Measurements from ENCODE around the gene SSC4D. TPM values are rescaled to one million over a fixed set of nuclear protein-coding genes. Genes with fewer than 3 reads are reported as not detected.
"Not testable (repeated sequence)": the region's sequence is repeated elsewhere in the genome, so short reads cannot be mapped to it uniquely, and the experiment has no call there.

The SSC4D gene
- total and polyA plus RNA-seq, 2 experiments from 2014 or later: 0.43 to 0.66 TPM

DNA sequence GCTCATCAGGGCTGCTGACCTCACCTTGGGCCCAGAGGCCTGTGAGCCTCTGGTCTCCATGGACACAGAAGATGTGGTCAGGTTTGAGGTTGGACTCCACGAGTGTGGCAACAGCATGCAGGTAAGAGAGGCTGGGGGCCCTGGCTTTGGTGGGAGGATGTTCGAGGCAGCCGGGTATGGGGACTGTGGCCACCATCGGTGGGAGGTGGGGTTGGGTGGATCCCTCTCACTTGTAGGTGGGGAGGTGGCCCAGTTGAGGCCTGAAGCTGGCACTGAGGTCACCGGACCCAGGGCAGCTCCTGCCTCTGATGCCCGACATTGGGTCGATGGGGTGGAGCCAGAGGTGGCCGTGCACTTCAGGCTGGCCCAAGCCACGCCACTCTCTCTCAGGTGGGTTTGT, 15.7 kb upstream of the SSC4D start:
- Histone ChIP-seq H4K20me1 (ENCODE audit: insufficient read depth) (no peaks in the 10 kb centered on the region), H3K27ac (no peak overlapping the region), H3K4me3 (no peak overlapping the region), H3K79me2 (ENCODE audit: insufficient read depth) (no peaks in the 10 kb centered on the region), H3F3A (ENCODE audit: insufficient read depth) (peaks cover 5% of the 10 kb centered on the region; the same call in 1 of the 2 replicates), H3K9me2 (ENCODE audit: insufficient read depth) (no peaks in the 10 kb centered on the region), H2AFZ (no peak overlapping the region), H3K9me3 (ENCODE audit: low read depth) (no peaks in the 10 kb centered on the region), H3K4me1 (ENCODE audit: insufficient read depth) (peaks cover 22% of the 10 kb centered on the region), H3K27me3 (replicated peaks; ENCODE audit: insufficient read depth) (no peaks in the 10 kb centered on the region), H3K9ac (no peak overlapping the region), H3K36me3 (ENCODE audit: low read depth) (no peaks in the 10 kb centered on the region), H3K4me2 (ENCODE audit: unreplicated experiment) (no peak overlapping the region)
- in situ Hi-C loops (cut with MboI): no loop called here
- no peak for DNase-seq
- TF ChIP-seq EZH2phosphoT487 (IDR thresholded peaks at IDR 0.05; ENCODE audit: insufficient read depth, low read depth): no peak
- no peak for TF ChIP-seq EZH2 (IDR thresholded peaks at IDR 0.05; ENCODE audit: insufficient read depth, poor library complexity, severe bottlenecking)
- WGBS, 2 experiments (ENCODE audit: low coverage in 1 of 2, low lambda C conversion rate in 2 of 2, missing lambda C conversion rate in 2 of 2): 93% methylated on average over 8 to 9 of the region's 9 CpGs

DNA sequence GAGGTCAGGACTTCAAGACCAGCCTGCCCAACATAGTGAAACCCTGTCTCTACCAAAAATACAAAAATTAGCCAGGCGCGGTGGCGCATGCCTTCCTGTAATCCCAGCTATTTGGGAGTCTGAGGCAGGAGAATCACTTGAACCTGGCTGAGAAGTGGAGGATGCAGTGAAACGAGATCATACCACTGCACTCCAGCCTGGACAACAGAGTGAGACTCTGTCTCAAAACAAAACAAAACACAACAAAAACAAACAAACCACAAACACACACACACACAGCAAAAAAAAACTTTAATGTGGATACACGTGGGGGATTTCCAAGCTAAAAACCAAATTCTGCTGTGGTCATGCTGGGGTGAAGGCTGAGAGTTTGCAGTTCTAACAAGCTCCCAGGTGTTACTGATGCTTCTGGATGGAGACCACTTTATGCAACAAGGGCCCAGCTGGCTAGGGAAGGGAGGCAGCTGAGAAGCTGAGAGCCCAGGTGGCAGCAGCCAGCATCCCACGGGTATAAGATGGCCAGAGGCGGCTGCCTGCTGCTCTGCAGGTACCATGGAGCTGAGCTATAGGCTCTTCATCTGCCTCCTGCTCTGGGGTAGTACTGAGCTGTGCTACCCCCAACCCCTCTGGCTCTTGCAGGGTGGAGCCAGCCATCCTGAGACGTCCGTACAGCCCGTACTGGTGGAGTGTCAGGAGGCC, 15.1 kb upstream of the SSC4D start, which contains the start of gene ZP3:
Gene ZP3 (plus strand): TSS at position 538 of the 699 bp plus-strand sequence. CDS start 15 bp downstream, at position 553.
- no peak for TF ChIP-seq EZH2phosphoT487 (IDR thresholded peaks at IDR 0.05; ENCODE audit: insufficient read depth, low read depth)
- no peak for TF ChIP-seq EZH2 (IDR thresholded peaks at IDR 0.05; ENCODE audit: insufficient read depth, poor library complexity, severe bottlenecking)
- no peak within 1 kb of the TSS for H3K9ac ChIP-seq
- peaks cover 5% of the 10 kb centered on the region; the same call in 1 of the 2 replicates for H3F3A ChIP-seq (ENCODE audit: insufficient read depth)
- H3K4me1 ChIP-seq (ENCODE audit: insufficient read depth): peaks cover 22% of the 10 kb centered on the region
- H3K79me2 ChIP-seq (ENCODE audit: insufficient read depth): no peaks in the 10 kb centered on the region
- H3K4me3 ChIP-seq: no peak within 1 kb of the TSS
- H4K20me1 ChIP-seq (ENCODE audit: insufficient read depth): no peaks in the 10 kb centered on the region
- no peak for DNase-seq
- H3K36me3 ChIP-seq (ENCODE audit: low read depth): no peaks in the 10 kb centered on the region
- no peak within 1 kb of the TSS for H3K27ac ChIP-seq
- H3K27me3 ChIP-seq (replicated peaks; ENCODE audit: insufficient read depth): no peaks in the 10 kb centered on the region
- in situ Hi-C loops (cut with MboI): no loop called here
- no peaks in the 10 kb centered on the region for H3K9me3 ChIP-seq (ENCODE audit: low read depth)
- no peaks in the 10 kb centered on the region for H3K9me2 ChIP-seq (ENCODE audit: insufficient read depth)
- no peak within 1 kb of the TSS for H2AFZ ChIP-seq
- peak within 1 kb of the TSS; percentile 1 for H3K4me2 ChIP-seq (ENCODE audit: unreplicated experiment)
- WGBS, 2 experiments (ENCODE audit: low coverage in 1 of 2, low lambda C conversion rate in 2 of 2, missing lambda C conversion rate in 2 of 2): 92% methylated on average over 10 of the region's 10 CpGs

DNA sequence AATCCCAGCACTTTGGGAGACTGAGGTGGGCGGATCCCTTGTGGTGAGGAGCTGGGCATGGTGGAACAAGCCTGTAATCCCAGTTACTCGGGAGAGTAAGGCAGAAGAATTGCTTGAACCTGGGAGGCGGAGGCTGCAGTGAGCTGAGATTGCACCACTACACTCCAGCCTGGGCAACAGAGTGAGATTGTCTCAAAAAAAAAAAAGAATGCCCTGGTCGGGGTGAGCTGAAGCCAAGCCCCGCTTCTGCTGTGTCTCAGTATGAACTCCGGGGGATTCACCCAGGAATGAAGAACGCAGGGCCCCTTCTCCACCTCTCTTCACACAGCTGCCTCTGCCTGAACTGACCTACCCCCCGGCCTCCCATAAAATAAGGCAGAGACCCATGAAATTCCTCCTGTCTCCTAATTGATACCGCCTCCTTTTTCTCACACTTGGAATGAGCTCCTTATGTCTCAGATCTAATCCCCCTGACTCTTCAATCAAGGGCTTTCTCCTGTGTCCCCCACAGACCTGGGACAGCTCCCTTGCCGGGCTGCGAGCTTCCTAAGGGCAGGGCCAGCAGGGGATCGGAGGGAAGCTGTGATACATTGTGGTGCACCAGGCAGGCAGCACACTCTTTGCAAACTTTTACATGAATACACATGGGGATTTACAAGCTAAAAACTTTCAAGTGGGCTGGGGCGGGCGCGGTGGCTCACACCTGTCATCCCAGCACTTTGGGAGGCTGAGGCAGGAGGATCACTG, 14.3 kb upstream of the SSC4D start:
- Histone ChIP-seq H2AFZ (no peak overlapping the region), H3K9me3 (ENCODE audit: low read depth) (no peaks in the 10 kb centered on the region), H3K79me2 (ENCODE audit: insufficient read depth) (no peaks in the 10 kb centered on the region), H3K4me1 (ENCODE audit: insufficient read depth) (peaks cover 22% of the 10 kb centered on the region), H3K27me3 (replicated peaks; ENCODE audit: insufficient read depth) (no peaks in the 10 kb centered on the region), H3K36me3 (ENCODE audit: low read depth) (no peaks in the 10 kb centered on the region), H3K4me2 (ENCODE audit: unreplicated experiment) (peak overlapping the region; percentile 1), H3K9ac (no peak overlapping the region), H3K27ac (no peak overlapping the region), H3K4me3 (no peak overlapping the region), H4K20me1 (ENCODE audit: insufficient read depth) (no peaks in the 10 kb centered on the region), H3F3A (ENCODE audit: insufficient read depth) (peaks cover 9% of the 10 kb centered on the region; the same call in 1 of the 2 replicates), H3K9me2 (ENCODE audit: insufficient read depth) (no peaks in the 10 kb centered on the region)
- WGBS, 2 experiments (ENCODE audit: low coverage in 1 of 2, low lambda C conversion rate in 2 of 2, missing lambda C conversion rate in 2 of 2): 59 to 60% methylated on average over 15 of the region's 15 CpGs
- no peak for TF ChIP-seq EZH2 (IDR thresholded peaks at IDR 0.05; ENCODE audit: insufficient read depth, poor library complexity, severe bottlenecking)
- TF ChIP-seq EZH2phosphoT487 (IDR thresholded peaks at IDR 0.05; ENCODE audit: insufficient read depth, low read depth): no peak
- DNase-seq: peak; percentile 24
- in situ Hi-C loops (cut with MboI): no loop called here

DNA sequence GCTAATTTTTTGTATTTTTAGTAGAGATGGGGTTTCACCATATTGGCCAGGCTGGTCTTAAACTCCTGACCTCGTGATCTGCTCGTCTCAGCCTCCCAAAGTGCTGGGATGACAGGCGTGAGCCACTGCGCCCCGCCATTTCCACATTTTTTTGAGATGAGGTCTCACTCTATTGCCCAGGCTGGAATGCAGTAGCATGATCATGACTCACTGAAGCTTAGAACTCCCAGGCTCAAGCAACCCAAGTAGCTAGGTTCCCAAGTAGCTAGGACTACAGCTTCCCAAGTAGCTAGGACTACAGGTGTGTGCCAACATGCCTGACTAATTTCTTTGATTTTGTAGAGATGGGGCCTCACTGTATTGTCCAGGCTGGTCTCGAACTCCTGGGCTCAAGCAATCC, 11.6 kb upstream of the SSC4D start:
- H3K36me3 ChIP-seq (ENCODE audit: low read depth); H3K27me3 ChIP-seq (replicated peaks; ENCODE audit: insufficient read depth); H3K4me3 ChIP-seq; in situ Hi-C loops (cut with MboI); H3K9me3 ChIP-seq (ENCODE audit: low read depth); H3K9me2 ChIP-seq (ENCODE audit: insufficient read depth); H4K20me1 ChIP-seq (ENCODE audit: insufficient read depth); H3K79me2 ChIP-seq (ENCODE audit: insufficient read depth); H3F3A ChIP-seq (ENCODE audit: insufficient read depth): not testable (repeated sequence)
- H2AFZ ChIP-seq: peak overlapping the region; percentile 49; the same call in 1 of the 2 replicates
- peak; percentile 96 for DNase-seq
- H3K27ac ChIP-seq: peak overlapping the region; percentile 76
- H3K4me1 ChIP-seq (ENCODE audit: insufficient read depth): peaks cover 22% of the 10 kb centered on the region
- H3K4me2 ChIP-seq (ENCODE audit: unreplicated experiment): peak overlapping the region; percentile 16
- peak overlapping the region; percentile 40 for H3K9ac ChIP-seq
- WGBS, 2 experiments (ENCODE audit: low coverage in 1 of 2, low lambda C conversion rate in 2 of 2, missing lambda C conversion rate in 2 of 2): 7% methylated on average over 6 of the region's 6 CpGs

DNA sequence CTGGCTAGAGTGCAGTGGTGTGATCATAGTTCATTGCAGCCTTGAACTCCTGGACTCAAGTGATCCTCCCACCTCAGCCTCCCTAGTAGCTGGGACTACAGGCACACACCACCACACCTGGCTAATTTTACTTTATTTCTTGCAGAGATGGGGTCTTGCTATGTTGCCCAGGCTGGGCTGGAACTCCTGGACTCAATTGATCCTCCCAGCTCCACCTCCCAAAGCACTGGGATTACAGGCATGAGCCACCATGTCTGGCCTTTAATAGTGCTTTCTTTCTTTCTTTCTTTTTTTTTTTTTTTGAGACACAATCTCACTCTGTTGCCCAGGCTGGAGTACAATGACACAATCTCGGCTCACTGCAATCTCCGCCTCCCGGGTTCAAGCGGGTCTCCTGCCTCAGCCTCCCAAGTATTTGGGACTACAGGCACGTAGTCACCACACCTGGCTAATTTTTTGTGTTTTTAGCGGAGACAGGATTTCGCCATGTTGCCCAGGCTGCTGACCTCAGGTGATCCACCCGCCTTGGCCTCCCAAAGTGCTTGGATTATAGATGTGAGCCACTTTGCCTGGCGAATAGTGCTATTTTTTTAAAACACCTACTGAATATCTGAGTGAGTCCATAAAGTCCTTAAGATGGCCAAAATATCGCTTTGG, 8.3 kb upstream of the SSC4D start:
- H3K79me2 ChIP-seq (ENCODE audit: insufficient read depth); in situ Hi-C loops (cut with MboI); H3K9me3 ChIP-seq (ENCODE audit: low read depth); H3F3A ChIP-seq (ENCODE audit: insufficient read depth); H3K27ac ChIP-seq; H3K4me3 ChIP-seq; H3K36me3 ChIP-seq (ENCODE audit: low read depth); H4K20me1 ChIP-seq (ENCODE audit: insufficient read depth); DNase-seq; H3K9ac ChIP-seq; H2AFZ ChIP-seq; H3K27me3 ChIP-seq (replicated peaks; ENCODE audit: insufficient read depth); H3K9me2 ChIP-seq (ENCODE audit: insufficient read depth); H3K4me2 ChIP-seq (ENCODE audit: unreplicated experiment): not testable (repeated sequence)
- WGBS, 2 experiments (ENCODE audit: low coverage in 1 of 2, low lambda C conversion rate in 2 of 2, missing lambda C conversion rate in 2 of 2): 86 to 89% methylated on average over 10 of the region's 10 CpGs
- H3K4me1 ChIP-seq (ENCODE audit: insufficient read depth): peaks cover 11% of the 10 kb centered on the region
